A673 (cell line): ENCODE data around the gene DDX41. TPM values are rescaled to one million over a fixed set of nuclear protein-coding genes. Genes with fewer than 3 reads are reported as not detected.

ENCODE experiments used
- BruUV-seq: library from RNA; stranded (reverse); fragments of 400-500 nt; replicated peaks from 2 replicates; lab custom pipeline; 2021; lab: Mats Ljungman, UMichigan
- CTCF ChIA-PET: fragments of 300-600 bp; sonication (Branson Sonifier 250); formaldehyde crosslinking; loops from one replicate; lab custom pipeline; 2022; ENCODE audit warnings: antibody characterized with exemption; lab: Charles Lee
- POLR2A ChIA-PET: fragments of 300-600 bp; sonication (Branson Sonifier 250); formaldehyde crosslinking; loops from one replicate; lab custom pipeline; 2022; ENCODE audit warnings: antibody characterized with exemption; ENCODE audit not compliant: low non-redundant PET; lab: Charles Lee
- DNase-seq: peaks from one replicate; pipeline ENCODE4 v3.0.0-alpha.2; 2015; ENCODE audit warnings: low spot score
- H3K27ac ChIP-seq: fragments of 200-600 bp; sonication (generic); 2 replicates; pipeline ENCODE4 v1.5.1; 2016; ENCODE audit warnings: mixed run types, low read depth, mild to moderate bottlenecking, mixed read lengths, antibody characterized with exemption, low read length; ENCODE audit not compliant: poor library complexity, severe bottlenecking
- H3K27me3 ChIP-seq: fragments of 200-600 bp; sonication (generic); replicated peaks from 2 replicates; pipeline ENCODE4 v1.6.1; 2017; ENCODE audit warnings: mixed run types, low read depth, mild to moderate bottlenecking, mixed read lengths, antibody characterized with exemption, low read length; ENCODE audit not compliant: insufficient read depth, poor library complexity
- H3K36me3 ChIP-seq: fragments of 200-600 bp; sonication (generic); 2 replicates; pipeline ENCODE4 v1.6.1; 2016; ENCODE audit warnings: mixed run types, mild to moderate bottlenecking, mixed read lengths, antibody characterized with exemption, low read length; ENCODE audit not compliant: insufficient read depth, poor library complexity, severe bottlenecking
- H3K4me1 ChIP-seq: fragments of 200-600 bp; sonication (generic); 2 replicates; pipeline ENCODE4 v1.6.1; 2017; ENCODE audit warnings: mixed run types, mild to moderate bottlenecking, mixed read lengths, antibody characterized with exemption, low read length; ENCODE audit not compliant: insufficient read depth, poor library complexity, severe bottlenecking
- H3K4me3 ChIP-seq: fragments of 200-600 bp; sonication (generic); 2 replicates; pipeline ENCODE4 v1.5.1; 2016; ENCODE audit warnings: low read depth, mixed run types, mild to moderate bottlenecking, mixed read lengths, low read length; ENCODE audit not compliant: poor library complexity, severe bottlenecking
- H3K9me3 ChIP-seq: fragments of 200-600 bp; sonication (generic); 2 replicates; pipeline ENCODE4 v1.6.1; 2016; ENCODE audit warnings: mixed run types, low read depth, mild to moderate bottlenecking, mixed read lengths, antibody characterized with exemption, low read length; ENCODE audit not compliant: poor library complexity, severe bottlenecking
- CTCF ChIP-seq: fragments of 300-800, 200-600 bp; sonication (generic); conservative IDR thresholded peaks from 2 replicates; pipeline ENCODE4 v1.5.1; 2017; ENCODE audit warnings: low read depth, mild to moderate bottlenecking, antibody characterized with exemption, low read length, moderate library complexity, mixed read lengths
- EZH2 ChIP-seq: fragments of 200-600 bp; sonication (generic); IDR thresholded peaks from 2 replicates; pipeline ENCODE4 v1.6.1; 2017; ENCODE audit warnings: borderline replicate concordance, low read depth, mild to moderate bottlenecking, mixed read lengths, antibody characterized with exemption, low read length; ENCODE audit not compliant: poor library complexity, severe bottlenecking
- intact Hi-C: fragments of 100-400 bp; cut with micrococcal nuclease; formaldehyde crosslinking; loops from one replicate; pipeline ENCODE4 v1.10.0; 2022; ENCODE audit not compliant: unreplicated experiment
- total RNA-seq: library from RNA; stranded (reverse); gene quantifications from 2 replicates; pipeline ENCODE4 v1.2.3, GENCODE V29; 2021

Gene DDX41
- total RNA-seq, 1 experiment from 2014 or later, result 82.3 TPM

GRCh38 chr5:177531209-177531940, 14.6 kb upstream of the DDX41 start:
- TF ChIP-seq CTCF, result no peak
- TF ChIP-seq EZH2, result no peak
- no peak overlapping the region for H3K4me3 ChIP-seq
- BruUV-seq, result no TSS peak
- no peak for DNase-seq
- no peaks in the 10 kb centered on the region for H3K27me3 ChIP-seq
- H3K27ac ChIP-seq, result no peak overlapping the region
- ChIA-PET POLR2A (no interaction called here), CTCF (no interaction called here)
- H3K36me3 ChIP-seq, result peaks cover 21% of the 10 kb centered on the region
- no peaks in the 10 kb centered on the region for H3K9me3 ChIP-seq
- no peaks in the 10 kb centered on the region for H3K4me1 ChIP-seq
- intact Hi-C loops, result no loop called here

GRCh38 chr5:177530638-177531037, 13.9 kb upstream of the DDX41 start:
- peaks cover 20% of the 10 kb centered on the region for H3K36me3 ChIP-seq

More at GRCh38 chr5:177530638-177531037, 13.9 kb upstream of the DDX41 start:
- Histone ChIP-seq H3K4me1 (no peaks in the 10 kb centered on the region), H3K27ac (no peak overlapping the region), H3K27me3 (no peaks in the 10 kb centered on the region), H3K9me3 (no peaks in the 10 kb centered on the region), H3K4me3 (no peak overlapping the region)
- POLR2A ChIA-PET, result no interaction called here
- intact Hi-C loops, result no loop called here
- CTCF ChIA-PET, result no interaction called here
- TF ChIP-seq CTCF (no peak), EZH2 (no peak)
- BruUV-seq, result no TSS peak
- DNase-seq, result no peak
